HG03039 (cell line): ENCODE results near the gene OST4.
"Not testable (repeated sequence)": the region's sequence is repeated elsewhere in the genome, so short reads cannot be mapped to it uniquely, and the experiment has no call there.

ENCODE experiments used
- ATAC-seq: cut with Tn5 transposase; IDR thresholded peaks from one replicate; pipeline ENCODE4 v1.9.1; 2021; ENCODE audit warnings: mild to moderate bottlenecking, moderate library complexity; ENCODE audit not compliant: unreplicated experiment

Gene OST4

DNA sequence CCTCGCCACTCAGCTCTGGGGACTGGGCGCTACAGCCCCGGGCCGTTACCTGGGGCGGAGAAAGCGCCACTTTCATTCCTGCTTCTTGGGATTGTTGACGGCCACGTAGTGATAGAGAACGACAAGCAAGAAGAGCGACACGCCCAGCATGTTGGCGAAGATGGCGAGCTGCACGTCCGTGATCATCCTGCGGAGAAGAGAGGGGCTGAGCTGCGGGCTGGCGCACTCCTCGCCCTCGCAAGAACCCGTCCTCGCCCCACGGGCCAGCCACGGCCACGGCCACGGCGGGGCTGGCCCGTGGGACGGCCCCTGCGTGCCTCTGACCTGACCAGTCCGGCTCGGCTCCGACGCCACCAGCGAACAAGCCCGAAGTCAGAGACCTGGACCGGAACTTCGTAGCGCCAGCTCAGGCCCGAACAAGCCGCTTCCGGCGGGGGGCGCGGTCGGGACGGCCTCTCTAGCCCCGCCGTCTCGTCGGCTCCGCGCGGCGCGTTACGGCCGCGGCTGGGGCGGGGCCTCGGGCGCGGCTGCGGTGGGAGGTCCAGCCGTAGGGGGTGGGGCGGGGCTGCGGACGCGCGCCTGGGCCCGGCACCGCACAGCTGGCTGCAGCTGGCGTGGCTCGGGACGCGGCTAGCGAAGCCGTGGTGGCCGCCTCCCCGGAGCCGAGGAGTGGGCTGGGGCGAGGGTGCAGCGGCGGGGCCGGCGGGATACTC, at the start of gene OST4:
TSS of gene OST4 (minus strand) at position 378 of the 713 bp plus-strand sequence.
- peak; percentile 75 for ATAC-seq

- not testable (repeated sequence) for ATAC-seq
Measured at GRCh38 chr2:27119330-27119670, 47.8 kb upstream of the OST4 start.

DNA sequence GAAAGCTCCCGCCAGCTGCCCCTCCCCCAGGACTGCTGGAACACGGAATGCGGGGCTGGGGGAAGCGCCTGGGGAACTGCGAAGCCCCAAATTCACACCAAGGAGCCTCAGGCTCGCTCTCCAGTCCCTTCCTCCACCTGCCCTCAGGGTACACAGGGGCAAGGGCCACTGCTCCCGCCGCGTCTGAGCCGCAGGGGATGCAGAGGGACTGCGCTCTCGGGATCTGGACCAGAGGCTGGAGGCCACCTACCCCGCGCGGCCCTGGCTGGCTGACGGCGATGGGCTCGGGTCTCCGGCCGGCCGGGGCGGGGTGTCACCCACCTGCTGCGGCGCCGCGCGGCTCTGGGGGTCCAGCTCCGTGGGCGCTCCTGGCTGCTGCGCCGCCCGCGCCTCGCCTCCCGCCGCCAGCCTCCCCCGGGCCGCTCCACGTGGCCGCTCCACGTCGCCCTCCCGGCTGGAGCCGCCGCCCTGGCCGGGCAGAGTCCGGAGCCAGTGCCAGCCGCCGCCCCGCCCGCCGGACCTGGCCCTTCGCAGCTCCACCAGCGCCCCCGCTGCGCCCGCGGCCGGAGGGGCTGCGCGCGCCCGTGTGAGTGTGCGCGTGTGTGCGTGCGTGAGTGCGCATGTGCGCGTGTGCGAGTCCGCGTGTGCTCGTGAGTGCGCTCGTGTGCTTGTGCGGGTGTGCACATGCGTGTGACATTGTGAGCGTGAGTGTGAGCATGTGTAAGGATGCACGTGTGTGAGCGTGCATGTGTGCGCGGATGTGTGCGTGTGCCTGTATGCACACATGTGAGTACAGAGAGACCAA, 47.3 kb upstream of the OST4 start, which contains the start of gene CGREF1:
TSS of gene CGREF1 (minus strand) at position 604 of the 805 bp plus-strand sequence. CDS start 14,762 bp downstream, outside the sequence.
- no peak for ATAC-seq

DNA sequence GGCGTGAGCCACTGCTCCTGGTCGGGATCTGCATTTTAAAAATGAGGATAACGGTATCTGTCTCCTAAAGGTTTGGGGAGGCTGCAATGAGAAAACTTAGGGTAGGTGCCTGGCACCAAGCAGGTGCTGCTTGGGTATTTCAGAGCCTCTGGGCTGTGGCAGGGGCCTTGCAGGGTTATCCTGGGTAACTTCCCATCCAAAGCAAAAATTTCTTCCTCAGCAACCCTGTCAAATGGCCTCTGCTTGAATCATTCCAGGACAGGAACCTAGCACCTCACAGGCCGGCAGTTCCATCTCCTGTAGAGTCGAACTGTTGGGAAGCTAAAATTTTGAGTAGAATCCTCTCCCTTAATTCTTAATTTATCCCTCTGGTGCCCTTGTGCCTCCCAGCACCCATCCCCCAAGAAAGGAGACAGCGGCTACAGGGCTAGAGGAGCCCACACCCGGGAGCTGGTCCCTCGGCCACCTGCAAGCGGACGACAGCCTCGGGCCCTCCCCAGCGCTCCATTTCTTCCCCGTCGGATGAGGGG, 46.6 kb upstream of the OST4 start:
- ATAC-seq, result no peak

DNA sequence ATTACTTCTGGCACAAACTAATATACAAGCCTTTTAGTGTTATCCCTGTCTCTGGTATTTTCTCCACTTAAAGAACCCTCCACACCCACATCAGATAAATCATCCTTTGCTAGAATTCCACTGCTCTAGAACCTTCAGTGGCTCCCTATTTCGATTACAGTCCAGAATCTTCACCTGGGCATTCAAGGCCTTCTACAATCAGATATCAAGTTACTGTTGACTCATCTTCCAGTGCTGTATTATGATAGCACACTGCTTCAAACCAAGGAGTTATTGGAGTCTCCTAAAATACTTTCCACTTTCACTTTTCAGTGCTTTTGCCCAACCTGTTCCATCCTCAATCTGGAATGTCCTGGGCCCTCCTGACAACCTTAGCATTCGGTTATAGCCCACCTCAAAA, 44.1 kb upstream of the OST4 start:
- ATAC-seq, result no peak

DNA sequence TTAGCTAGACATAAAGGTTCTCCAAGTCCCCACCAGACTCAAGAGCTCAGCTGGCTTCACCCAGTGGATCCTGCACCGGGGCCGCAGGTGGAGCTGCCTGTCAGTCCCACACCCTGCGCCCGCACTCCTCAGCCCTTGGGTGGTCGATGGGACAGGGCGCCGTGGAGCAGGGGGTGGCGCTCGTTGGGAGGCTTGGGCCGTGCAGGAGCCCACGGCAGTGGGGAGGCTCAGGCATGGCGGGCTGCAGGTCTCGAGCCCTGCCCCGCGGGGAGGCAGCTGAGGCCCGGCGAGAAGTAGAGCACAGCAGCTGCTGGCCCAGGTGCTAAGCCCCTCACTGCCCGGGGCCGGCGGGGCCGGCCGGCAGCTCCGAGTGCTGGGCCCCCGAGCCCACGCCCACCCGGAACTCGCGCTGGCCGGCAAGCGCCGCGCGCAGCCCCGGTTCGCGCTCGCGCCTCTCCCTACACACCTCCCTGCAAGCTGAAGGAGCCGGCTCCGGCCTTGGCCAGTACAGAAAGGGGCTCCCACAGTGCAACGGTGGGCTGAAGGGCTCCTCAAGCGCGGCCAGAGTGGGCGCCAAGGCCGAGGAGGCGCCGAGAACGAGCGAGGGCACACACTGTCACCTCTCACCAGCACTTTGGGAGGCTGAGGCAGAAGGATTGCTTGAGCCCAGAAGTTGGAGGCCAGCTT, 40.1 kb upstream of the OST4 start:
- ATAC-seq, result not testable (repeated sequence)

DNA sequence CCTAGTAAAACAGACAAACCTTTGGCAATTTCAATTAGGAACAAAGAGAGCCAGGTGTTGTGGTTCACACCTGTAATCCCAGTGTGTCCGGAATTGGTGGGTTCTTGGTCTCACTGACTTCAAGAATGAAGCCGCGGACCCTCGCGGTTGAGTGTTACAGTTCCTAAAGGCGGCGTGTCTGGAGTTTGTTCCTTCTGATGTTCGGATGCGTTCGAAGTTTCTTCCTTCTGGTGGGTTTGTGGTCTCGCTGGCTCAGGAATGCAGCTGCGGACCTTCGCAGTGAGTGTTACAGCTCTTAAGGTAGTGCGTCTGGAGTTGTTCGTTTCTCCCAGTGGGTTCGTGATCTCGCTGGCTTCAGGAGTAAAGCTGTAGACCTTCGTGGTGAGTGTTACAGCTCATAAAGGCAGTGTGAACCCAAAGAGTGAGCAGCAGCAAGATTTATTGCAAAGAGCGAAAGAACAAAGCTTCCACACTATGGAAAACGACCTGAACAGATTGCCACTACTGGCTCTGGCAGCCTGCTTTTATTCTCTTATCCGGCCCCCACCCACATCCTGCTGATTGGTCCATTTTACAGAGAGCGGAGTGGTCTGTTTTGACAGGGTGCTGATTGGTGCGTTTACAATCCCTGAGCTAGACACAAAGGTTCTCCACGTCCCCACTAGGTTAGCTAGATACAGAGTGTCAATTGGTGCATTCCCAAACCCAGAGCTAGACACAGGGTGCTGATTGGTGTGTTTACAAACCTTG, 39.3 kb upstream of the OST4 start:
- ATAC-seq, result not testable (repeated sequence)

DNA sequence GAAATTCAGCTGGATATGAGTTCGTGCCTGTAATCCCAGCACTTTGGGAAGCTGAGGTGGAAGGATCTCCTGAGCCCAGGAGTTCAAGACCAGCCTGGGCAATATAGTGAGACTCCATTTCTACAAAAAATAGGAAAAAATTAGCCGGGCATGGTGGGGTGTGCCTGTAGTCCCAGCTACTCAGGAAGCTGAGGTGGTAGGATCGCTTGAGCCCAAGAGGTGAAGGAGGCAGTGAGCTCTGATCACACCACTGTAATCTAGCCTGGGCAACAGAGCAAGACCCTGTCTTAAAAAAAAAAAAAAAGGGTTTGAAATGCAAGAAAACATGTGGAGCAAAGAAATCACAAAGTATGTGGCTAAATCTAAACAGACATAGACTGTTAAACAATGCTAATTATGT, 37.6 kb upstream of the OST4 start:
- no peak for ATAC-seq

DNA sequence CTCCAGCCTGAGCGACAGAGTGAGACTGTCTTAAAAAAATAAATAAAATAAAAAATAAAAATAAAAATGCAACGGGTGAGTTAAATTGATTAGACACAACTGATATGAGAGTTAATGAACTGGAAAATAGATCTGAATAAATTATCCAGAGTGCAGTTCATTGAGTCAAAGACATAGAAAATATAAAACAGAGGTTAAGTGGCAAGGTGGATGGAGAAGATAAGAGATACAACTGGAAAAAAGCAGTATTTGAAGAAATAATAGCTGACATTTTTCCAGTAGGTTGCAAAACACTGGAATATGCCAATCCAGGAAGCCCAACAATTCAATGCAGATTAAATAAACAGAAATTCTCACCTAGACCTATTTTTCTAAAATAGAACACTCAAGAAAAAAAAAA, 36.8 kb upstream of the OST4 start:
- ATAC-seq, result no peak

- no peak for ATAC-seq
Measured at GRCh38 chr2:27105981-27106380, 34.5 kb upstream of the OST4 start.

GRCh38 chr2:27102329-27102728, 30.9 kb upstream of the OST4 start:
- no peak for ATAC-seq

DNA sequence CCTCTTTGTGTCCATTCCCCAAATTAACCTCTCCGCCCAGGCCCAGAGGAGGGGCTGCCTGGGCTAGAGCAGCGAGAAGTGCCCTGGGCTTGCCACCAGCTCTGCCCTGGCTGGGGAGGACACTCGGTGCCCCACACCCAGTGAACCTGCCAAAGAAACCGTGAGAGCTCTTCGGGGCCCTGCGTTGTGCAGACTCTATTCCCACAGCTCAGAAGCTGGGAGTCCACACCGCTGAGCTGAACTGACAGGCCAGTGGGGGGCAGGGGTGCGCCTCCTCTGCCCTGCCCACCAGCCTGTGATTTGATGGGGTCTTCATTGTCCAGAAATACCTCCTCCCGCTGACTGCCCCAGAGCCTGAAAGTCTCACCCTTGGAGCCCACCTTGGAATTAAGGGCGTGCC, 28.6 kb upstream of the OST4 start:
- ATAC-seq, result no peak

- ATAC-seq, result no peak
Measured at GRCh38 chr2:27099334-27099955, 28.0 kb upstream of the OST4 start.

DNA sequence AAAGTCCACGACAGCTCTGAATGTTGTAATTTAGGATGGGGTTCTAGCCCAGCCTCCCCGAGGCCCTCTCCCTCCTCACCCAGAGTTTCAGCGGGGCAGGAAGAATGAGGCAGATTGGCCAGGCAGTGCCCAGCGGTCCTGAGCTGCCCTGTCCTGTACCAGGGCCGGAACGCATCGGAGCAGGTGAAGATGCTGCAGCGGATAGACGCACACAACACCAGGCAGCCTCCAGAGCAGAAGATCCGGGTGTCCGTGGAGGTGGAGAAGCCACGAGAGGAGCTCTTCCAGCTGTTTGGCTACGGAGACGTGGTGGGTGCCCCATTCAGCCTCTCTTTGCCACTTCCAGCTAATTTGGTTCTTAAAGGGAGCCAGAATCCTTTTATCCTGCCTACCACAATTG, 25.9 kb upstream of the OST4 start:
- no peak for ATAC-seq

- no peak for ATAC-seq
Measured at GRCh38 chr2:27096748-27097297, 25.4 kb upstream of the OST4 start.

DNA sequence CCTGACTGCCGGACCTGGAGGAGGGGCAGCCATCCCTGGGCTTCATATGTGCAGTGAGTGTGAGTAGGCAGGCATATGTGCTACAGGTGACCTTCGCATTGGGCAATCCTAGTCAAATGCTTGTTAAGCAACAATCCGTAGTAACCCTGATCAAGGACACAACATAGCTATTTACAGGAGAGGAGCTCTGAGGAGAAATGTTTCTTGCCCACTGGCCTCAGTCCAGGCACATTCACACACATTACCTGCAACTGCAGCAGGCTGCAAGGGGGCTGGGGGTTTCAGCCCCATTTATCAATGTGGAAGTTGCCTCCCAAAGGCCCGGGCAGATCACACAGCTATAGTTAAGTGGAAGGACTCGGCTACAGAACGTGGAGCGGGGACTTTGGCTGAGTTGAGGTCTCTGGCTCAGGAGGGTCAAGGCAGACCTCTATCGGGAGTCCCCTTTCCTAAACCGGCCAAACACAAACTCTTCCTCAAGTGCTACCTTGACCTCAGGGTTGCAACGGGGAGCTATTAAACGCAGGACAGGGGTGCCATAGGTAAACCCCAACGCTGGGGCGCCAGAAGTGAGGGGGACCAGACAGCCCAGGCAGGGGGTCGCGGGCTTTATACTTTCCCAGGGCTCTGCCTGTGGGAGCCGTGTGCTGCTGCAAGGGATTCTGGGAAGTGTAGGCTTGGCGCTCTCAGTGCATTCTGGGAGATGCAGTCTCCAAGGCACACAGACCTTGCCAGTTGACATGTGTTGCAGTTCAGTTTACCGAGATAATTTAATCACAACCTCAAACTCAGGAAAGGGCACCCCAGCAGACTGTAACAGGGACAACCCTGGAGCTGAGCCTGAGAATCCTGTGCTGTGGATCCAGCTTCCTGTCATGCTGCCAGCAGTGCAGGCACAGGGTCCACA, 24.5 kb upstream of the OST4 start:
- ATAC-seq, result no peak

- ATAC-seq, result no peak
Measured at GRCh38 chr2:27095427-27095744, 23.9 kb upstream of the OST4 start.

DNA sequence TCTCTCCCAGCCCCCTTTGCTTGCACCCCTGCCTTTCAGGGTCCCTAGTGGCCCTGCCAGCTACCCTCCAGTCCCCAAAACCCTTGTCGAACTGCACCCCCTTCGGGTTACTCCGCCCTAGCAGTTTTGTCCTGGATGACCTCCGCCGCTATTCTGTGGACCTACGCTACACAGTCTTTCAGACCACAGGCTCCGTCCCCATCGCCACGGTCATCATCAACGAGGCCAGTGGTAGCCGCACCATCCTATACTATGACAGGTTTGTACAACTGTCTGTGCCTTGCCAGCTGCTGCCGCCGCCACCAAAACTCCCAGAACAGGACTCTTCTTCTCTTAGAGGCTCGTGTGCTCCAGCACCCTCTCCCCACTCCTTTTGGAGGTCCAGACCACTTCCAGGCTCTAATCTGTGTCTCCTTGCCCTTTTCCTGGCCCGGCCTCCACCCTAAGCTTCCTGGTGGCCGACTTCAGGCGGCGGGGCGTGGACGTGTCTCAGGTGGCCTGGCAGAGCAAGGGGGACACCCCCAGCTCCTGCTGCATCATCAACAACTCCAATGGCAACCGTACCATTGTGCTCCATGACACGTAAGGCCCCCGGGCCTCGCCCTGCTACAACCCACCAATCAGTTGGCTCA, 23.0 kb upstream of the OST4 start:
- no peak for ATAC-seq
